GM19468 (cell line): Measurements from ENCODE around the gene WASL.
"Not testable (repeated sequence)": the region's sequence is repeated elsewhere in the genome, so short reads cannot be mapped to it uniquely, and the experiment has no call there.

Experiments
- ATAC-seq: cut with Tn5 transposase; IDR thresholded peaks from one replicate; pipeline ENCODE4 v1.9.1; 2021; ENCODE audit warnings: mild to moderate bottlenecking, moderate library complexity, moderate number of reproducible peaks; ENCODE audit not compliant: unreplicated experiment; ENCODE audit errors: extremely low read depth

Gene WASL

DNA sequence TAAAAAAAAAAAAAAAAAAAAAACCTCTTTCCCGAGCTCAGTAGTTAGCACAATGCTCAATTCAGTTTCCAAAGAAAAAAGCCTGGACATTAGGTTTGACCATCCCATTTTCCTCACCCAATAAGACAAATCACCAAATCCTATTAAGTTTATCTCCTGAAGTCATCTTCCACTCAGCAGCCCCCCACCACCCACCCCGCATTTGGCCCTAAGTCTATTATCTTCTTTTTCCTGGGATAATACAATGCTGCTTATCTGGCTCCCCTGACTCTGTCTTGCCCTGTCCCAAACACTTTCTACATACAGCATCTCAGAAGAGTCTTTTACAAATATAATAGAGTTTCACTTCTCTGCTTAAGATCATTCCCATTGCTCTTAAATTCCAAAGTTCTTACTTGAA lies 110.9 kb downstream of the WASL start:
- ATAC-seq: no peak

GRCh38 chr7:123637203-123637602 lies 111.6 kb downstream of the WASL start:
- no peak for ATAC-seq

GRCh38 chr7:123635551-123636359 lies 113.0 kb downstream of the WASL start:
- ATAC-seq: no peak

DNA sequence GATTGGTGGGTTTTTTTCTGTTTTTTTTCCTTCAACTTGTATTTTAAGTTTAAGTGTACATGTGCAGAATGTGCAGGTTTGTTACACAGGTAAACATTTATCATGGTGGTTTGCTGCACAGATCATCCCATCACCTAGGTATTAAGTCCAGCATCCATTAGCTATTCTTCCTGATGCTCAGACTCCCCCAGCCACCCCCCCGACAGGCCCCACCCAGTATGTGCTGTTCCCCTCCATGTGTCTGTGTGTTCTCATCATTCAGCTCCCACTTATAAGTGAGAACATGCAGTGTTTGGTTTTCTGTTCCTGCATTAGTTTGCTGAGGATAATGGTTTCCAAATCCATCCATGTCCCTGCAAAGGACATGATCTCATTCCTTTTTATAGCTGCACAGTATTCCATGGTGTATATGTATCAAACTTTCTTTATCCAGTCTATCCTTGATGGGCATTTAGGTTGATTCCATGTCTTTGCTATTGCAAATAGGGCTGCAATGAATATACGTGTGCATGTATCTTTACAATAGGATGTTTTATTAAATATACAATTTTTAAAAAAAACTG lies 114.7 kb downstream of the WASL start:
- not testable (repeated sequence) for ATAC-seq

- ATAC-seq: no peak
These were observed 115.2 kb downstream of the WASL start for GRCh38 chr7:123633553-123633952.

DNA sequence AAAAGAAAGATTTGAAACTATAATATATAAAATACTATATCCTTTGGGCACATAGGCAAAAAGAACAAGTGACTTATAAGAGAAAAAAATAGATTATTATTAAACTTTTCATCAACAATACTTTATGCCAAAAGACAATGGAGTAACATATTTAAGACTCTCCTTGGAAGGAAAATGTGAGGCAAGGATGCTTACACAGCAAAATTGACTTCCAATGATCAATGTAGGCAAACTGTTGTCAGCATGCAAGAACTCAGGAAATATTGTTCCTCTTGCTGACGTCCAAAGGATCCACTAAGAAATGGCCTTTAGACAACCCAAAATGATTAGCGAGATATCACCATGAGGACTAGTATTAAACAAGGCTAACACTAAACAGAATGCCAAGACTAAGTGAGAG lies 116.0 kb downstream of the WASL start:
- no peak for ATAC-seq
